Psoas muscle (tissue), 8 donors: ENCODE results near the gene RAD54L. TPM values are rescaled to one million over a fixed set of nuclear protein-coding genes. Genes with fewer than 3 reads are reported as not detected.
"Not testable (repeated sequence)": the region's sequence is repeated elsewhere in the genome, so short reads cannot be mapped to it uniquely, and the experiment has no call there.

Experiments
- ATAC-seq, 4 donors: fragments of 200-7000 bp; cut with Tn5 transposase; one replicate each; pipeline ENCODE4 v1.9.1; 2020; ENCODE audit warnings: moderate library complexity in 3 of 4, mild to moderate bottlenecking in 2 of 4
- DNase-seq, 2 donors: peaks; one replicate each; pipeline ENCODE4 v3.0.0-alpha.2; 2020
- H3K27ac ChIP-seq: fragments of 200-600 bp; one replicate; pipeline ENCODE4 v1.8.0; 2022
- H3K27me3 ChIP-seq, 3 donors: fragments of 200-600 bp in 1 of 3; one replicate each; pipeline versions ENCODE4 v1.6.1 to v1.8.0; 2013 to 2022; ENCODE audit warnings: low read length in 2 of 3, mild to moderate bottlenecking in 2 of 3, moderate library complexity in 1 of 3; ENCODE audit not compliant: insufficient read depth in 3 of 3
- H3K36me3 ChIP-seq, 2 donors: fragments of 200-600 bp in 1 of 2; one replicate each; pipeline versions ENCODE4 v1.6.1 to v1.8.0; 2013 to 2022; ENCODE audit warnings: low read depth in 1 of 2, mild to moderate bottlenecking in 1 of 2, moderate library complexity in 1 of 2; ENCODE audit not compliant: insufficient read depth in 1 of 2
- H3K4me1 ChIP-seq: fragments of 200-600 bp; one replicate; pipeline ENCODE4 v1.8.0; 2022
- H3K4me3 ChIP-seq: fragments of 200-600 bp; one replicate; pipeline ENCODE4 v1.8.0; 2022; ENCODE audit warnings: mild to moderate bottlenecking
- H3K9me3 ChIP-seq: fragments of 200-600 bp; one replicate; pipeline ENCODE4 v1.8.0; 2022
- WGBS, 3 donors: extraction: QIAGEN DNeasy Blood & Tissue Kit; methylation state at CpG; one replicate each; pipeline versions ENCODE4 v1.1.6 to v1.1.7; 2013; 5-methylcytosine and 5-hydroxymethylcytosine counted together
- intact Hi-C, 2 donors: fragments of 100-400 bp; cut with DNase I; formaldehyde crosslinking; loops; one replicate each; pipeline versions ENCODE4 v1.11.0 to v1.14.2; 2022
- polyA plus RNA-seq, 3 donors: library from polyadenylated mRNA; stranded (reverse); fragments of 200-250 nt; gene quantifications; one replicate each; pipeline ENCODE4 v1.2.3, GENCODE V29; 2013
- total RNA-seq, 4 donors: library from RNA; stranded (reverse); fragmentation: NEBNext Ultra II Directional in 2 of 4; extraction: Animal tissue kit (Norgen Biotek cat#: 25700) in 2 of 4; gene quantifications; one replicate each; pipeline versions ENCODE4 v1.2.1 to v1.2.4, GENCODE V29; 2021 to 2023
- TF ChIP-seq, protein P1 (sequence below): fragments of 200-600 bp; IDR thresholded peaks from one replicate; pipeline ENCODE4 v1.8.0; 2022; ENCODE audit warnings: antibody characterized with exemption
- donor health status: healthy with polysubstance abuse.
- donor health status: DM: no; HTN: no; CAD: no; lungs with moderate emphysema.
- donor health status: Bipolar disorder and iron deficiency.
- donor health status: healthy.
- donor health status: DM: yes; HTN: yes; CAD: no.
- donor health status: DM: no; HTN: no; CAD: no.
- donor health status: DM: no; HTN: no; CAD: no.
- donor health status: DM: yes; HTN: yes; CAD: no.

The RAD54L gene
- total and polyA plus RNA-seq, 7 donors: 0.08 to 0.25 (median 0.22) TPM; not detected in 4

DNA sequence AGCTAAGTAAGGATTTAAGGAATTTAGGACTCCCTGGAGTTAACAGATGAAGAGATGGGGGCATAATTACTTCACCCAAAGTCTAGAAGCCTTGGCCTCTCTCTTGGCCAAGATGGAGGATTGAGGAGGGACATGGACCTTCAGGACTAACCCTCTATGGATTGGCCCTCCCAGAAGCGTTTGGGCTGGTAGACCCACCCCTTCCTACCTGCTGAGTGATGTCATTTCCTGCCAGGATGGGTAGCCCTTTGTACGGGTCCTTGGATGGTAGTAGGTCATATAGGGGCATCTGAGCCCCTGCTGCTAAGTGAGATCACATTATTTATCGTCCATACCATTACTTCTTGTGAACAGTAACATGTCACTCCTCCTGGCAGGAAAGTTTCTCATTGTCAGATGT lies 26.8 kb upstream of the RAD54L start:
- DNase-seq (no peak), ATAC-seq (no peak)
- no peaks in the 10 kb centered on the region for H3K9me3 ChIP-seq
- H3K27ac ChIP-seq: no peak overlapping the region
- peaks cover 4% of the 10 kb centered on the region for H3K4me1 ChIP-seq
- WGBS, 3 donors: 80 to 89% (median 82%) methylated on average over 3 of the region's 3 CpGs
- intact Hi-C loops: loop anchor here in 1 of 2 donors (5.0 kb wide), 1 partner anchor 184 kb away; no protein-coding TSS in a partner anchor
- TF ChIP-seq, protein P1, sequence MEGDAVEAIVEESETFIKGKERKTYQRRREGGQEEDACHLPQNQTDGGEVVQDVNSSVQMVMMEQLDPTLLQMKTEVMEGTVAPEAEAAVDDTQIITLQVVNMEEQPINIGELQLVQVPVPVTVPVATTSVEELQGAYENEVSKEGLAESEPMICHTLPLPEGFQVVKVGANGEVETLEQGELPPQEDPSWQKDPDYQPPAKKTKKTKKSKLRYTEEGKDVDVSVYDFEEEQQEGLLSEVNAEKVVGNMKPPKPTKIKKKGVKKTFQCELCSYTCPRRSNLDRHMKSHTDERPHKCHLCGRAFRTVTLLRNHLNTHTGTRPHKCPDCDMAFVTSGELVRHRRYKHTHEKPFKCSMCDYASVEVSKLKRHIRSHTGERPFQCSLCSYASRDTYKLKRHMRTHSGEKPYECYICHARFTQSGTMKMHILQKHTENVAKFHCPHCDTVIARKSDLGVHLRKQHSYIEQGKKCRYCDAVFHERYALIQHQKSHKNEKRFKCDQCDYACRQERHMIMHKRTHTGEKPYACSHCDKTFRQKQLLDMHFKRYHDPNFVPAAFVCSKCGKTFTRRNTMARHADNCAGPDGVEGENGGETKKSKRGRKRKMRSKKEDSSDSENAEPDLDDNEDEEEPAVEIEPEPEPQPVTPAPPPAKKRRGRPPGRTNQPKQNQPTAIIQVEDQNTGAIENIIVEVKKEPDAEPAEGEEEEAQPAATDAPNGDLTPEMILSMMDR: no peak
- H3K4me3 ChIP-seq: no peak overlapping the region
- H3K36me3 ChIP-seq: no peaks in the 10 kb centered on the region
- H3K27me3 ChIP-seq: no peaks in the 10 kb centered on the region

- no peaks in the 10 kb centered on the region for H3K9me3 ChIP-seq
- WGBS, 3 donors: 48 to 60% (median 58%) methylated on average over 4 of the region's 4 CpGs
- intact Hi-C loops: loop anchor here (2.0 to 5.0 kb wide), 2 partner anchors 39 to 184 kb away; no protein-coding TSS in a partner anchor
- H3K4me1 ChIP-seq: peaks cover 4% of the 10 kb centered on the region
- TF ChIP-seq, protein P1: no peak
- no peaks in the 10 kb centered on the region for H3K27me3 ChIP-seq
- H3K36me3 ChIP-seq: no peaks in the 10 kb centered on the region
- DNase-seq: no peak
- H3K27ac ChIP-seq: no peak overlapping the region
- no peak for ATAC-seq
- no peak overlapping the region for H3K4me3 ChIP-seq
Observed at GRCh38 chr1:46221749-46222148, 25.8 kb upstream of the RAD54L start.

- intact Hi-C loops: loop anchor here (1.0 to 5.0 kb wide), 3 partner anchors 40 to 186 kb away; no protein-coding TSS in a partner anchor
- ATAC-seq, H3K27ac ChIP-seq, H3K36me3 ChIP-seq, H3K4me3 ChIP-seq, DNase-seq, H3K27me3 ChIP-seq, H3K9me3 ChIP-seq, H3K4me1 ChIP-seq: not testable (repeated sequence)
- WGBS, 3 donors: 74 to 81% (median 76%) methylated on average over 11 of the region's 11 CpGs
Observed at GRCh38 chr1:46223055-46223454, 24.5 kb upstream of the RAD54L start.

- intact Hi-C loops: loop anchor here (1.0 to 5.0 kb wide), 3 partner anchors 41 to 186 kb away; no protein-coding TSS in a partner anchor
- Histone ChIP-seq H3K4me1 (peaks cover 4% of the 10 kb centered on the region), H3K9me3 (no peaks in the 10 kb centered on the region), H3K4me3 (no peak overlapping the region), H3K36me3 (no peaks in the 10 kb centered on the region), H3K27ac (no peak overlapping the region), H3K27me3 (no peaks in the 10 kb centered on the region)
- peak; percentile 90 to 98 (median 94) for ATAC-seq
- WGBS, 3 donors: 9 to 15% (median 12%) methylated on average over 6 of the region's 6 CpGs
- TF ChIP-seq, protein P1: peak; percentile 90
- peak; percentile 56 to 75 for DNase-seq
Observed at GRCh38 chr1:46223472-46223943, 24.1 kb upstream of the RAD54L start.

- intact Hi-C loops: loop anchor here in 1 of 2 donors (5.0 kb wide), 1 partner anchor 188 kb away; no protein-coding TSS in a partner anchor
- DNase-seq (no peak), ATAC-seq (no peak)
- Histone ChIP-seq H3K36me3 (no peaks in the 10 kb centered on the region), H3K27me3 (no peaks in the 10 kb centered on the region), H3K9me3 (no peaks in the 10 kb centered on the region), H3K27ac (no peak overlapping the region), H3K4me3 (no peak overlapping the region), H3K4me1 (peaks cover 4% of the 10 kb centered on the region)
- TF ChIP-seq, protein P1: no peak
- 67 to 79% (median 67%) methylated on average over 4 of the region's 4 CpGs for WGBS, 3 donors
Observed at GRCh38 chr1:46224966-46225365, 22.6 kb upstream of the RAD54L start.

DNA sequence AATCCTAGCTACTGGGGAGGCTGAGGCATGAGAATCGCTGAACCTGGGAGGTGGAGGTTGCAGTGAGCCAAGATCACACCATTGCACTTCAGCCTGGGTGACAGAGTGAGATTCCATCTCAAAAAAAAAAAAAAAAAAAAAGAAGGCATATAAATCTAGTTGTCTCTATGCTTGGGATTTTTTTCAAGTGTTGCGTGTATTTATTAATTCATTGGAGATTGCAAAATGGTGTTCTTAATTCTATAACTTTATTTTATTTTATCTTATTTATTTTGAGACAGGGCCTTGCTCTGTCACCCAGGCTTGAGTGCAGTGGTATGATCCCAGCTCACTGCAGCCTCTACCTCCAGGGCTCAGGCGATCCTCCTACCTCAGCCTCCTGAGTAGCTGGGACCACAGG lies 16.3 kb upstream of the RAD54L start:
- H3K4me3 ChIP-seq, ATAC-seq, H3K4me1 ChIP-seq, DNase-seq, H3K36me3 ChIP-seq, H3K27me3 ChIP-seq, H3K9me3 ChIP-seq, intact Hi-C loops, H3K27ac ChIP-seq: not testable (repeated sequence)
- WGBS, 3 donors: 90 to 96% (median 93%) methylated on average over 3 of the region's 3 CpGs
